HS-5 (cell line): ENCODE measurements around the gene CIP2A.
A peak's percentile ranks its signal among the peaks of the same experiment; 100 is the strongest.

Experiments used
- DNase-seq: peaks from one replicate; pipeline ENCODE4 v3.0.0-alpha.2; 2012; ENCODE audit warnings: low read depth

Gene CIP2A

DNA sequence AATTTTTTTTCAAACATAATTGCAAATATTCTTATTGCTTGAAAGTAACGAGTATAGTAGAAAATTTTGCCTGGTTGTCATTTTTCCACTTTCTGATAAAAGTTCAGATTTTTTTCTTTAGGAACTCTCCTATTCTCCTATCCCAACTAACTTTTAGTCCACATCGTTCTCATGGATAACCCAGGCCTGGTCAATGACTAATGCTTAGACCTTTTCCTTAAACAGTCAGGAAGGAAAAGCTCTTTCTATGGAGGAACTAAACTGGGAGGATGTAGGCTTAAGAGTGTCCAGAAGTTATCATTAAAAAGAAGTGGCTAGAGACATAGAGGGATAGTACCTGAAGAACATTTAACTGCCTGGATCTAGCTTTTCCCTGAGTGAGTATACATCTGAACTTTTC, 26.7 kb downstream of the CIP2A start:
- DNase-seq: no peak

GRCh38 chr3:108555966-108556581, 33.2 kb downstream of the CIP2A start:
- DNase-seq: no peak

- DNase-seq: no peak
These were observed 34.2 kb downstream of the CIP2A start for GRCh38 chr3:108554913-108555571.

GRCh38 chr3:108554229-108554628, 35.0 kb downstream of the CIP2A start:
- DNase-seq: no peak

- peak; percentile 20 for DNase-seq
These were observed 36.7 kb downstream of the CIP2A start for GRCh38 chr3:108552267-108553159.

DNA sequence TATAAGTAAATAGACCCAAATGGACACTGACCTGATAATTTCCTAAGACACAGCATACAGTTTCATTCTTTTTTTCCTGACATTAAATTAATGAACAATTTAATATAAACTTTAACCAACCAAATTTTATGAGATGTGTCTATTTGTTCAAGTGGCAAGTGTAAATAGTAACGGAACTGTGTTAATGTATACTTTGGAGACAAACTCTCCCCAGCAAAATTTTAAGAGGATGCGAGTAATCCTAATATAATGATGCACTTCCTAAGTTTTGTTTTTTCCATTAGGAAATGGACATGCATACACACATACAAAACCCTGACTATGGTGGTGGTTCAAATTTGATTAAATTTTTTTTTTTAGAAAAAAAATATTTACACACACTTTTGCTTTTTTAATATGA, 40.4 kb downstream of the CIP2A start:
- DNase-seq: no peak

- no peak for DNase-seq
These were observed 40.9 kb downstream of the CIP2A start for GRCh38 chr3:108548304-108548703.

DNA sequence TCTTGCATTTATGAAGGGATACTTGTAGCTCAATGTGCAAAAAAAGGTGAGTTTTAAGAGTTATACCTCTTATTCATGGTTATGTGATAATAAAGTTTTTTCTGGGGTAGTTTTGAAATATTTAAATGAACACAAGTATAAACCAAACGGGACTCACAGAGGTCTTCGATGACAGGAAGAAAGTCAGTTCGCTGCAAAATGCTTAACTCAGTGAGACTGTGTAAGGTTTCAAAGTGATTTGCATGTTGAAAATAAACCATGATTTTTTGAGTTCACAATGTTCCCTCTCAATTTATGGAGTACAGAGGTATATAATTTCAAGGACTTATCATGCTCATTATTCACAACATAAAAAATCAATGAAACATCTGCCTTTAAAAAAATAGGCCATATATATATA, 42.5 kb downstream of the CIP2A start:
- no peak for DNase-seq

GRCh38 chr3:108546247-108546646, 43.0 kb downstream of the CIP2A start:
- no peak for DNase-seq

DNA sequence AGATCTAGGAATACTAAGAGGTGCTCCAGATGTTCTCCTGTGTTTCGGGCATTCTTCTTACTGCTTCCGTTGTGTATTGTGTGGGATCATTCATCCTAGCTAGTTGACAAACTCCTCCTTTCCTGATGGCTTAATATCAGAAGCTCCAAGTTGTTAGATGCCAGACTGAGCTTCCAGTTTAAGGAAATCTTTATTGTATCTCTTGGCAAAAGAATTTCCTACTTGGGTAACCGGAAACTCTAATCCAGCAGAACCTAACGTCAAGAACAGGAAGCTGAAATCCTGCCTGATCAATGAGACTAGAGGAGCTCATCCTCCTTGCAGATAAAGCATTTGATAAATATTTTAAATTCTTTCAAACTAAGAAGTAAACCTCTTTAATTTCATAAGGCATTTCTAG, 51.2 kb downstream of the CIP2A start:
- no peak for DNase-seq

DNA sequence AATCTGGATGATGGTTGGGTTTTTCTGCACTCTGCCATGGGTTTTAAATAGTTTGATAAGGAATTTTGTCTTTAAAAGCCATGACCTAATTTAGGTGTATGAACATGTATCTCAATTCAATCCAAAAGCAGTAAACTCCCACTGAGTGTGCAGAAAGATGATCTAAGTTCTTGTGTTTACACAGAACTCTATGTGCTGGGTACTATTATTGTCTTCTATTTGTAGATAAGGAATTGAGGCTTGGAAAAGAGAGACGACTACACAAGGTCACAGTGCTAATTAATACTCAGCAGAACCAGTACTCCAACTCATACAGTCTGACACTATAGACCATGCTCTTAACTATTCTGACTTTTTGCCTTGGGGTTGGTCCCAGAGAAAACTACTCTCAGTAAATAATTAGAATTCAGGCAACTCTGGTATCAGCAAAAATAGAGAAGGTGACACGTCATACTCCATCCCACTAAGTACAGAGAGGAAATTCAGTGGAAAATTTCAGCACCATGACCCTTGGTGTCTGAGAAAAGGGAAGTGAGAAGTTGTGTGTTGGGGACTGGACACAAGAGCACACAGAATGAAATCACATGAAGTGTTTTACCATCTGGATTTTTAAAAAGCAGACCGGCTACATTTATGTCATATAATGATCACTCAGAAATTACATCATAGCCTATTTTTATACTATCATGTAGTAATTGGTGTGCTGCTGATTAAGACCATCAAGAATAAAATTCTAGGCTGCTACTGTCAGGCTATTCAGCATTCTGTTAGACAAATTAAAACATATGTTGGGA, 60.6 kb downstream of the CIP2A start:
- DNase-seq: no peak

- no peak for DNase-seq
These were observed 61.4 kb downstream of the CIP2A start for GRCh38 chr3:108527817-108528216.

- DNase-seq: no peak
These were observed 62.1 kb downstream of the CIP2A start for GRCh38 chr3:108527109-108527508.

- no peak for DNase-seq
These were observed 63.3 kb downstream of the CIP2A start for GRCh38 chr3:108525971-108526370.

- no peak for DNase-seq
These were observed 64.0 kb downstream of the CIP2A start for GRCh38 chr3:108525256-108525655.

DNA sequence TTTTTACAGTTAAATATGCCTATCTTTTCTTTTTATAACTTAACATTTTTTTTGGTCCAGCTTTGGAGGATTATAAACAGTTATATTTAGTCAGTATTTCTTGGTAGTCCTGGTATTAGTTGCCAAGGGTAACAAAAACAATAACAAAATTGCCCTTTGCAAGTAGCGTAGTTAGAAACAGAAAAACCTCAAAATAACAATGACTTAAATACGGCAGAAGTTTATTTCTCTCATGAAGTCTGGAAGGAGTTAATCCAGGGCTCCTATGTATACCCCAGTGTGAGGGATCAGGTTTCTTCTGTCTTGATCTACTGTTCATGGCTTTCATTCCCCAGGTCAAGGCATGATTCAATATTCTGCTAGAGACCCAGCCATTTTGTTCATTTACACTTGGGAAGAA, 64.7 kb downstream of the CIP2A start:
- no peak for DNase-seq

GRCh38 chr3:108518895-108519294, 70.3 kb downstream of the CIP2A start:
- no peak for DNase-seq

GRCh38 chr3:108516881-108517280, 72.4 kb downstream of the CIP2A start:
- DNase-seq: no peak

GRCh38 chr3:108513961-108514360, 75.3 kb downstream of the CIP2A start:
- DNase-seq: no peak

- no peak for DNase-seq
These were observed 76.6 kb downstream of the CIP2A start for GRCh38 chr3:108512671-108513070.

GRCh38 chr3:108511490-108511889, 77.7 kb downstream of the CIP2A start:
- DNase-seq: no peak

GRCh38 chr3:108511055-108511454, 78.2 kb downstream of the CIP2A start:
- no peak for DNase-seq
